NCI-H2081 (cell line): ENCODE results near the gene KRT23.
"Not testable (repeated sequence)": the region's sequence is repeated elsewhere in the genome, so short reads cannot be mapped to it uniquely, and the experiment has no call there.

Source experiments
- DNase-seq, 2 experiments: peaks; one replicate each; lab custom pipeline; 2025; lab: John Stamatoyannopoulos, UW

Gene KRT23

DNA sequence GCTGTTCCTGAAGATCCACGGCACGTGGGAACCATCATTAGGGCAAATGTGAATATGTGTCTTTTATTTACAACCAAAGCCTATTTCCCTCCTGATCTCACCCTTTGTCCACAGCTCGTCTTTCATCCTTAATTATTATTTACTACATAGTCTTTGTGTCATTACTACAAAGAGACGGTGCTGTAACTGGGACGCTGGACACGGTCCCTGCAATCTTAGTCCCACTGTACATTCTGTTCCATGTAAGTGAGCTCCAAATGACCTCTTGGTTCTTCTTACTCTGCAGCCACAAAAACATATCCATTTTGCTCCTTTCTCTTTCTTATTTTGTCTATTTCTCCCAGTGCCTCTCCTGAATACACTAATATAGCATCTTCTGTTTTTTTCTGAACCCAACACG lies 12.7 kb upstream of the KRT23 start:
- peak in 1 of 2 experiments; percentile 43 for DNase-seq

DNA sequence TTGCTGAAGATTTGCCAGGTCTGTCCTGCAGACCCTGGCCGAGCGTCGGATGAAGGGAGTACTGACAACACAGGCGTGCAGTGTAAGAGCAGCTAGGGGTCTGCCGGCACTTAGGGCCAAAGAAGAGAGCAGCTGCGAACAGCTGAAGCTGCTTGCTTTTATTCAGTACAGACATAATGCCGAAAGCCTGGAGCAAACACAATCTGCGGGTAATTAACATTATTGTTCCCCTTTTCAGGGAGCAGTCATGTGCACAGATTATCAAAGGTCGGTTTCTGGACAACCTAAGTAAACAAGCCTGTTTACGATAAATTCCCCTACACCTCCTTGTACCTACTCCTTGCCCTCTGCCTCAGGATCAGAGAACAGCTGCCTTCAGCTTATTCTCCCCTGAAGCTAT lies 12.0 kb upstream of the KRT23 start:
- peak in 1 of 2 experiments; percentile 63 for DNase-seq

DNA sequence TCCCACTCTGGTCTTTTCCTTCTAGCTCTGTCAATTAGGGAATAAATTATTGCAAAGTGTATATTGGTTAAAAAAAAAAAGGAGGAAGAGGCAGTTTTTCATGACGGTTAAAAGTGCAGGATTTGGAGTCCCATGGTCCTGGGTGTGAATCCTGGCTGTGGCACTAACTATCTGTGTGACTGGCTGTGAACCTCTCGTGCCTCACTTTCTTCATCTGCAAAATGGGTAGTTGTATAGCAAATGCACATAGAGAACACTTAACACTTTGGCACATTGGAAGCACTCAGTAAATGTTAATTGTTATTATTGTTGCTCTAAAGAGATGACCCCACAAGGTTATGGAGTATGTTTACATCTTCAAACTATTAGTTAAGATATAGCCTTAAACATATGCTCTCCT lies 10.5 kb upstream of the KRT23 start:
- DNase-seq: no peak

DNA sequence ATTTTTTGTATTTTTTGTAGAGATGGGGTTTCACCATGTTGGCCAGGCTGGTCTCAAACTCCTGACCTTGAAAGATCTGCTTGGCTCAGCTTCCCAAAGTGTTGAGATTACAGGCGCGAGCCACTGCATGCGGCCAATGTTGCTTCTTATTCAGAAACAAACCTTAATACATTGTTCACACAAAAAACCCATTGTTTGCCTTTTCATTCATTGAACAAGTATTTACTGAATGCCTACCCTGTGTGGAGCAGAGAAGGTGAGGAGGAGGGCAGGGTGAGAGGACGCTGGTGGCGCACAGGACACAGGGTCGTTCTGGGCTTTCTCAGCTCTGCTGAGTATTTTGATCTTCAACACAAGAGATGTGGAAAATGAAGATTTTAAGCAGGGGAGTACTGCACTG lies 8.0 kb upstream of the KRT23 start:
- DNase-seq: no peak

DNA sequence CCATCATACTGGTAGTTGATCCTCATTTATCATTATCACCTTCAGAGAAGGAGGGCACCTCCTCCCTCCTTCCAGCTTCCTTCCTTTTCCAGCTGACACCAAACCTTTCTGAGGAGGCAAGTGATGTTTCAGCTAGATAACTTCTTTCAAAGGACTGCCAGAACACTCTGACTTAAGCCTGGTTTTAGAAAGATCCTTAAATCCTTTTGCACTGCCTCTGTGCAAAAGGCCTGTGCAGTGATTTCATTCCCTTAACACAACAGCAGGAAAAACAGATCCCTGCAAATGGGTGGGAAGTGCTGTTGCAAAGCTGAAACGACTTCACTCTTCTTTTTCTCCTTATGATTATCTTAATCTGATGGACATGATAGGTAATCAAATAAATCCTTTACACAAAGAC lies 7.1 kb upstream of the KRT23 start:
- DNase-seq: no peak

DNA sequence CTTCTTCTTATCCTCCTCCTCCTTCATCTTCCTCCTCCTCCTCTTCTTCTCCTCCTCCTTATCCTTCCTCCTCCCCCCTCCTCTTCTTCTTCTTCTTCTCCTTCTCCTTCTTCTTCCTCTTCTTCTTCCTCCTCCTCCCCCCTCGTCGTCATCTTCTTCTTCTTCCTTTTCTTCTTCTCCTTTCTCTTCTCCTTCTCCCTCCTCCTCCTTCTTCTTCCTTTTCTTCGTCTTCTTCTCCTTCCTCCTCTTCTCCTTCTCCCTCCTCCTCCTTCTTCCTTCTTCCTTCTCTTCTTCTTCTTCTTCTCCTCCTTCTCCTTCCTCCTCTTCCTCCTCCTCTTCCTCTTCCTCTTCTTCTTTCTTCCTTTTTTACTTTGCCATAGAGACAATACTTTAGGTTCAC lies 5.1 kb upstream of the KRT23 start:
- DNase-seq: no peak

DNA sequence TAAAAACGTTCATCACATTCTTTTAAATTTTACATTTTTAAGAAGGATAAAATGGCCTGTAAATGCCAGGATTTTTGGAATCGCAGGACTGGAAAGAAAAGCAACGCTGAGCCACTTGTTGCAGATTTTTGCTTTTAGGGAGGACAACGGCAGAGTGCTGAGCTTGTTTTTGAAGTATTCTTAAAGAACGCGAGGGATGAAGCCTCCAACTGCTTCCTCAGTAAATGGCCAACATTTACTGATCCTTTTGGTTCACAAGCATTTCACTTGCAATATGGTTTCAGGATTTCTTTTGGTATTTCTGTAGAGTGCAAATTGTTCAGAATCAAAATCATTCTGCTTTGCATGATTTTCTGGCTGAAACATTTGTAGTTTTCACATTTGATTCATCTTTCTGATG lies 2.8 kb upstream of the KRT23 start:
- DNase-seq: no peak

DNA sequence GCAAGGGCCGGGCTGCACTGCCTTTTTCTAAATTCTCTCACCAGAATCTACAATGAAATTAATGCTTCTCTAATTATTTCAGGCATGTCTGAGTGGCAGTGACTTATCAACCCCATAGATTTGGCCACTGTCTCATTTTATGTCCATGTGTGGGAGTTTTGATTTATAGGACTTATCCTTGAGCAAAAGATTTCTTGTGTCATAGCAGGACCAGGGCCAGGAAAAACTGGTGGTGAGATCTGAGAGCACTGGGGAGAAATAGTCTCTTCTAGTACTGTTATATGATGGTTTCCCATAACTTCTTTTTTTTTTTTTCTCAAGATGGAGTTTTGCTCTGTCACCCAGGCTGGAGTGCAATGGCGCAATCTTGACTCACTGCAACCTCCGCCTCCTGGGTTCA lies 1.5 kb upstream of the KRT23 start:
- no peak for DNase-seq

DNA sequence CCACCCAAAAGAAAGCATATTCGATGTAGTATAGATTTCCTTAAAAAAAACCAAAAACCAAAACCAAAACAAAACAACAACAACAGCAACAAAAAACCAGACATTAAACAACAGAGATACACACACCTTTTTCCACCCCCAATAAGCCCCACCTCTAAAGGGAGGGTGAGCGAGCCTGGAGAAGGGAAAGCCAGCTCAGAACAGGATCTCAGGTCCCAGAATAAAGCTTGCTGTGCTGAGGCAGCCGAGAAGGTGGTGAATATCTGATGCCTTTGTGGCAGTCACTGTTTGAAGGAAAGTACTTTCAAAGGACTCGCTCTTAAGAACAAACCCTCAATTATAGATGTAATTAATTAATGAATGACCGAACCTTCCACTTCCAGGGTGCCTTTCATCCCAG lies 470 bp downstream of the KRT23 start:
- no peak for DNase-seq

DNA sequence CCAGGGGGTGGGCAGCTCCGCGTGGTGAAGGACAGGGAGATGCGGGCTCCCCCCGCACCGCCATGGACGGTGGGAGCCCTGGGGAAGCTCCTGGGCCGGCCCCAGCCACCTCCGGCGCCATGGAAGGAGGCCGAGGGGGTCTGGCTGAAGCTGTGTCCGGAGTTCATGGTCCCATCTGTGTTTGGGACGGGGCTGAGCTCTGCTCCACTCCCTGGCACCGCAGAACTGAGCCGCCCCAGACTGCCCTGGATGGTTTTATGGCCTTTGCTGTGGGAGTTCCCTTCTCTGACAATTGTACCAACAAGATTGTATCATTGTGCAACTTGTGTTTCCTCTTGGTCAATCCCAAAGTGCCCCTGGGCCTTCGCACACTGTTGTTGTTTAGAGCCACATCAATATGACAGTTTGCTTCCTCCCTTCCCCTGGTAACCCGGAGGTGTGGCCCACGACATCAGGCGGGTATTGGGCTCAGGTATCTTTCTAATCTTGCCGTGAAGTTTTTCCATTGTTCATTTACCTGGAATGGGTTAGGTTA lies 942 bp downstream of the KRT23 start:
- DNase-seq: no peak

DNA sequence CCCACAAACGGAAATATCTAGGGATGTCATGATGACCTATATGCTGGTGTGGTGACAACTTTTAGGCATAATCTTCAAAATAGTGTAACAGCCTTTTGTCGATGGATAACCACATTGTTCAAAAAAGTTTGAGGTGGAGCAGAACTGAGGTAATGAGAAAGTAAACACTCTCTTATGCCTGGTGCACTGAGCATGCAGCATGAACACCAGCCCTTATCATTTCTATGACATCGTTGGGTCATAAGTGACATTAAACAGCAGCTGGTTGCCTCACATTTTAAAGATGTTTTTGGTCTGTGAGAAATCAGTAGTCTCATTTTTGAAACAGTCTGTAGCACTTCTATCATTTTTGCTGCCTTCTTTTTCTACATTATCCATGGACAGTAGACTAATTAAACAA lies 1.8 kb downstream of the KRT23 start:
- no peak for DNase-seq

DNA sequence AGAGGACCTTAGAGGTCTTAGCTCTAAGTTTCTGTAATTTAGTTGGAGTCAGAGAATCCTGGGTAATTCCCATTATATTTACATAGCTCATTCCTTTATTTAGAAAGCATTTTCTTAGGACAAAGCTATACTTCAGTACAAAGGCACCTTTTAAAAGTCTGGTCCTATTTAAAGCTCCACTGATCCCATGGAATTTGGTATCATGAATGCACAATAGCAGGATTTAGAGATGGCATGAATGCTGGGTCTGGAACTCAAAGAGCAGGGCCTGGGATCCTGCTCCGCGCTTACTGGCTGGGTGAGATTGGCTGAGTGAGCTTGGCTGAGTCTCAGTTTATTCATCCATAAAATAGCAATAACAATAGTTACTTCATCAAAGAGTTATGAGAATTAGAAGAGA lies 4.8 kb downstream of the KRT23 start:
- no peak for DNase-seq

DNA sequence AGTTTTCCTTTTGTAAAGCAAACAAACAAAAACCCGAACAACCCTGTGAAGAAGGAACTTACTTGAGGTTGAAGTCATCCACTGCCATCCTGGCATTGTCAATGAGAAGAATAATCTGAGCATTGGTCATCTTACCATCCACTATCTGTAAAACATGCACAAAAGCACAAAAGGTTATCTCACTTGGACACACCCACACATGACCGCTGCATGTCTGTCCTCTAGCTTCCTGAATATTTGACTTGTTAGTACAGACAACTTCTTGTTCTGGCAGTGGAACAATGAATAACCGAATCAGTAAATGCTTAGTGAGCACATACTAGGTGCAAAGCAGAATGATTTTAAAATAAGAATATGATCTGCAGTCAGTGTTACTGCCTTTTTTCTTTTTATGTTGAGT lies 6.1 kb downstream of the KRT23 start:
- no peak for DNase-seq

DNA sequence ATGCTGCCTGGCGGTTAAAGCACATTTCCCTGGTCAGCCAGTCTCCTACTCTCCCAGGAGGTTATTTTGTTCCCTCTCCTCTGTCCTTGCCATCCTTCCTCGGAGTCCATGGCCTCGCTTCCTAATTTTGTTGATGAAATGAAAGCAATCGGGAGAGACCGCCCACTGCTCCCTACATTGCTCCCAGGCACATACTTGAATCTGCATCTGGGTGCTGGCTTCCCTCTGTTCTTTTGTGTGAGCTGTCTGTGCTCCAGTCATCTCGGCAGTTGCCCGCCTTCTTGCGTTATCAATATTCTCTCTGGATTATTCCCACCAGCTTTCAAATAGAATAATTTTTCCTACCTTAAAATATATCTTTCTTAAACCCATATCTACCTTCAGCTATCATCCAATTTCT lies 11.1 kb downstream of the KRT23 start:
- no peak for DNase-seq

DNA sequence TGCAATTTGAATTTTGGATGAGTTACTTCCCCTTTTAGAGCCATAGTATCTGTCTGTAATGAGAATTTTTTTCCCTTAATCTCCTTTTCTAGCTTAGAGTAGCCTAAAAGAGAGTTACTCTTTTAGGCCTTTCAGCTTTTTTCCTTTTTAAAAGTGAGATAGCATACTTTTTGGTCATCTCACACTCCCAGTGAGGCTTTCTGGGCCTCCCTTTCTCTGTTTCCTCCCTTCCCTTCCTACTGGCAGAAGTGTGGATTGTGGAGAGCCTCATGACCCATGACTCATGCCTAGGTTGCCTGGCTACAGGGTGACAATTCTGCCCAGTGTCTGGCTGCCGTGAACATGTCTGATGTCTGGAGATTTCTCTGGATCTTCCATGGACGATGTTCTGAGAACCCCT lies 15.2 kb downstream of the KRT23 start:
- no peak for DNase-seq

DNA sequence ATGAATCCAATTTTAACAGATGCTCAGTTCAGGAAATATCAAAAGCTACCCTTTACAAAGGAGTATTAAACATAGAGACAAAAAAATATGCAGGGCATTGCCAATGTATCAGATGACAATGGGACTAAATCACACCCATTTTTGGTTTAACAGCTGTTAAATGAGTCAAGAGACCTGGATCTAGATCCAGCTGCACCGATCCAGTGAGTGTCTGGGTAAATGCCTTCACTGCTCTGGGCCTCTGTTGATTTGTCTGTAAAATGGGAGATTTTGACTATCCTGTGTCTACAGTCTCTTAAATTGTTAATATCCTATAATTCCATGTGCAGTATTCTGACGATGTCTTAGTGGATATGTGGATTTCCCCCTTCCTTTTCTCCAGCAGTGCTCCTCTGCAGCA lies 16.4 kb downstream of the KRT23 start:
- DNase-seq: no peak

DNA sequence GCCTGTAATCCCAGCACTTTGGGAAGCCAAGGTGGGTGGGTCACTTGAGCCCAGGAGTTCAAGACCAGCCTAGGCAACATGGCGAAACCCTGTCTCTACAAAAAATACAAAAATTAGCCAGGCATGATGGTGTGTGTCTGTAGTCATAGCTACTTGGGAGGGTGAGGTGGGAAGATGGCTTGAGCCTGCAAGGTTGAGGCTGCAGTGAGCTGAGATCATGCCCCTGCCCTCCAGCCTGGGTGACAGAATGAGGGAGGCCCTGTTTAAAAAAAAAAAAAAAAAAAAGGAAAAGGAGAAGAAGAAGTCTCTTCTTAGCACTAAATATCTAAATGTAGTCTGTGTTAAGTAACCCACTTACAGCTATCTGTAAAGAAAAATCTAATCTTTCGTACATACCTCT lies 20.3 kb downstream of the KRT23 start:
- DNase-seq: not testable (repeated sequence)

DNA sequence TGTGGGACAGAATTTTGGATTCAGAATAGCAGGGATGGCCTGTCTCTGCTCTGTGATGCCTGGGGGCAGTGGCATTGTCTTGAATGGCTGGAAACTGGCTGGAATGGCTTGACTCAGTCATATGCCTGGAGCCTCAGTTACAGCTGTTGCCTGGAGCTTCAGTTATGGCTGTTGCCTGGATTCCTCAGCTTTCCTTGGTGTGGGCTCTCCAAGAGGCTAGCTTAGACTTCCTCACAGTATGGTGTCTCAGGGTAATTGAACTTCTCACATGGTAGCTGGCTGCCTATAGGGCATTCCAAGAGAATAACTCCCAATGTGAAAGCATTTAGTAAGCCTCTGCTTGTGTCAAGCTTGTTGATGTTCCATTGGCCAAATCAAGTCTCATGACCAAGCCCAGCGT lies 21.1 kb downstream of the KRT23 start:
- no peak for DNase-seq

DNA sequence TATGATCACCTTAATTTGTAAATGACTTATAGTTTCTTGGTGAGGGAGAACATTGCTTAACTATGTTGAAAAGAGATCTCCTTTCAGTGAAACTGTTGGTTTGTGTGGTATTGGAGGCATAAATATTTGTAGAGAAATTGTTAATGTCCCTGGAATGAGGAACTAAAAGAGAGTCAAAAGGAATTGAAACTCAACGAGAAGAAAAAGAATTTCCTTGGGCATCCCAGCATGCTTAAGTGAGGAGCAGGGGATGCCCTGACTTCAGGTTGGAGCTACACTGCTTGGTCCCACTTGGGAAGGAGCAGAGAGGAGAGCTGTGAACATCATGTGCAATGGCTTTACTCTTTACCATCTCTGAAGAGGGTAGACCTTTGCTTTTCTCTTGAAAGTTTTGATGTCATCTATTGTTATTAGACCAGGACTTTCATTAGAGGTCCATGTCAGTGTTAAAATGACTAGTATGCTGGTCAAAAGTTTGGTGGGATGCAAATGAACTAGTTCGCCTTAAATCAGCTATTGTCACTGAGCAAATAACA lies 21.7 kb downstream of the KRT23 start:
- DNase-seq: no peak

DNA sequence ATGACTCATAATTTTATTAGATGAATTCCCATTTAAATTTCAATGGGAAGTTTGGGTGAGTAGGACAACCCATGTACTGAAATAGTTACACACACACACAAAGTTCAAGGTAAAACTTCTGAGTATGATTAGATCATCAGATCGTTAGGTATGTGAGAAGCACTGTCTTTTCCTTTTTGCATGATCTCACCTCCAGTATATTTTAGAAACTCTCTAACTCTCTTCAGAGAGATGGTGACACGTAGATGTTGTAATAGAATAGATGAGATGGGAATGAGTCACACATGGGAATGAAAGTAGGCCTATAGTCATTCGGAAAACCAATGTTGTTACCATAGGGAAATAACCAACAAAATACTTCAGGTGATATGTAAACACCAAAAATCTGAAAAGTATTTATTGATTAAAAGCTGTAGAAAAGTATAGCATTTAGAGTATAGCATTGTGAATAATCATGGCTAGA lies 22.2 kb downstream of the KRT23 start:
- DNase-seq: no peak

DNA sequence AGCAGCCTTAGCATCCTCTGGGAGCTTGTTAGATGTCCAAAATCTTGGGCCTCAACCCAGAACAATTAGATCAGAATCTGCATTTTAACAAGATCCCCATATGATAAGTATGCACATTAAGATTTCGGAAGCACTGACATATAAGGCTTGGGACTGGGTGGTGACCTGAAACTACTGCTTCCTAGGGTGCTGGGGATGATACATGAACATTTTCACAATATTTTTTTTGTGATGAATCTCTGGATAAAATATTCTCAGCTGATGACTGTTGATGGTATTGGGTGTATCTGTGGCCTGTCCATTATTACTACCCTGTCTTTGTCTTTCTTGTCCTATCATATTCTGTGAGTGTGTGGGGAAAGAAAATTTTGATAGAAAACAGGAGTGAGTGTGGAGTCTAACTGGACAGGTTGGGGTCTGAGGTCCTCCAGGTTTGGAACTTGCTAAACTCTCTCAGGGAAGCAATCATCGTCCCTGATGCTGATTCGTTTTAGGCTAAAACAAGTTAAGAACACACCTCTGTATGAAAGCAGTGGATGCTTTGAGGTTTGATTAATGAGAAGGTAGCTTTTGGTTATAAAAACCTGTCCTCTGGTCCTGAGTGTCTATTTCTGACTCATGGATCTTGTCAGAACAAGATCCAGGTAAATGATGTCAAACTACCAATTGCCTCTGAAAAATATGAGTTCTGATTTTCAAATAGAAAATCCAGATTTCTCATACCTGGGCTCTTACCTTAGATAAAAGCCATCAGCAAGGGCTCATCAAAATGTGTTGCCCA lies 23.2 kb downstream of the KRT23 start:
- no peak for DNase-seq

DNA sequence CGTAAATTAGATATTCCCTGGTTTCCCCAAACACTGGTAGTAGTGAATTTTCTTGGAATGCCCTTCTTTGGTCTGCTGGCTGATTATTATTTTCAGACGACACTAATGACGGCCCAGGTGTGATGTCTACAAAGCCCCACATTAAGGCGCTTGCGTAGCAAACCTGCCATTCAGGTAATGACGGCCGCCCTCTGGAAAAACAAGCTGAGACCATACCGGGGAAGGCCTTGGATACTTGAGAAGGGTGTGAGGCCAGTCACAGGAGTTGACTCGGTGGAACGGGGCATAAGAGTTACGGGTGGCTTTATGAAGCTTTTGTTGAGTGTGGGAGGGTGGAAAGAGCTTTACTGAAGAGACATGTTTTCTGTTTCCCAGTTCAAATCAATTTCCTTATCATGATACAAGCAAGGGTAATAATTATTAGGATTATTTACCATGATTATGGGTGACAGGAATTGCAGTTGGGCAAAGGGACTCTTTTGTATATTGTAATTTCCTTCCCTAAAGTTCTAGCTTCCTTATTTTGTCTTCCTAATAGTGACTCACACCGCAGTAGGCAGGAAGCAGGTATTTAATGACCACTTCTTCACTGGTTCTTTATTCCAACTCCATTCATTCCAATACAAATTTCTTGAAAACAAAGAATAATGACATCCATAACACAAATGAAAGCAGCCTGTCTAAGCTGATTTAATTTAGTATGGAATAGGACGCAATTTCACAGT lies 24.8 kb downstream of the KRT23 start:
- no peak for DNase-seq

DNA sequence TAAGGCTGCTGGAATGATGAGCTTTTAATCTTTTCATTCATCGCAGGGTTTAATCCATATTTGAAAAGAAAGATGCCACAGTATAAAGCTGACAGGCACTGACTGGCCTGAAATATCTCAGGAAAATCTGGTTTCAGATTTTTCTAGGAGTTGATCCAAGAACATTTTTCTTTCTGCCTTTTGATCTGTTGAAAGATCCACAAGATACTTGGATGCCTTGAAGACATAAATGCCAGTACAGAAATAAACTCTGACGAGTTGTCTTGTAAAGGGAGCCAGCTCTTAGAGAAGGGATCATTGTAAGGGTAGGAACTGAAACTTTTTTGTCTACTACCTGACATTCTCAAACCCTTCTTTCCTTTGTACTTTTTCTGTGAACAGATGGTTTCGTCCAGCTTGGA lies 27.0 kb downstream of the KRT23 start:
- DNase-seq: no peak
